PC-3 (cell line): ENCODE measurements around the gene BBS5.
"Not testable (repeated sequence)": the region's sequence is repeated elsewhere in the genome, so short reads cannot be mapped to it uniquely, and the experiment has no call there.

ENCODE experiments used
- EZH2 ChIP-seq: fragments of 300-600 bp; sonication (generic); IDR thresholded peaks from one replicate; pipeline ENCODE4 v1.6.1; 2017; ENCODE audit warnings: antibody characterized with exemption, mild to moderate bottlenecking, low read length; ENCODE audit not compliant: unreplicated experiment
- TF ChIP-seq, protein P1 (sequence below): fragments of 300-600 bp; sonication (generic); conservative IDR thresholded peaks from 2 replicates; pipeline ENCODE4 v1.5.1; 2017; ENCODE audit warnings: antibody characterized with exemption, low read depth, mild to moderate bottlenecking, low read length

DNA sequence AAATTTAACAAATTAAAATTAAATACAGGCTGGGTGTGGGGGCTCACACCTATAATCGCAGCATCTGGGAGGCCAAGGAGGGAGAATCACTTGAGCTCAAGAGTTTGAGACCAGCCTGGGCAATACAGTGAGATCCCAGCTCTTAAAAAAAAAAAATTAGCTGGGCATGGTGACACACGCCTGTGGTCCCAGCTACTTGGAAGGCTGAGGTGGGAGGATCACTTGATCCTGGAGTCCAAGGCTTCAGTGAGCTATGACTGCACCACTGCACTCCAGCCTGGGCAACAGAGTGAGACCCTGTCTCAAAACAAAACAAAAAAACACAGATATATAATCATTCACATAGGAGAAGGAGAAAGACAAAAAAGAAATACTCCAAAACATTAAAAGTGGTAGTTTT is 60.2 kb downstream of the BBS5 start:
- TF ChIP-seq, protein P1, sequence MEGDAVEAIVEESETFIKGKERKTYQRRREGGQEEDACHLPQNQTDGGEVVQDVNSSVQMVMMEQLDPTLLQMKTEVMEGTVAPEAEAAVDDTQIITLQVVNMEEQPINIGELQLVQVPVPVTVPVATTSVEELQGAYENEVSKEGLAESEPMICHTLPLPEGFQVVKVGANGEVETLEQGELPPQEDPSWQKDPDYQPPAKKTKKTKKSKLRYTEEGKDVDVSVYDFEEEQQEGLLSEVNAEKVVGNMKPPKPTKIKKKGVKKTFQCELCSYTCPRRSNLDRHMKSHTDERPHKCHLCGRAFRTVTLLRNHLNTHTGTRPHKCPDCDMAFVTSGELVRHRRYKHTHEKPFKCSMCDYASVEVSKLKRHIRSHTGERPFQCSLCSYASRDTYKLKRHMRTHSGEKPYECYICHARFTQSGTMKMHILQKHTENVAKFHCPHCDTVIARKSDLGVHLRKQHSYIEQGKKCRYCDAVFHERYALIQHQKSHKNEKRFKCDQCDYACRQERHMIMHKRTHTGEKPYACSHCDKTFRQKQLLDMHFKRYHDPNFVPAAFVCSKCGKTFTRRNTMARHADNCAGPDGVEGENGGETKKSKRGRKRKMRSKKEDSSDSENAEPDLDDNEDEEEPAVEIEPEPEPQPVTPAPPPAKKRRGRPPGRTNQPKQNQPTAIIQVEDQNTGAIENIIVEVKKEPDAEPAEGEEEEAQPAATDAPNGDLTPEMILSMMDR, result not testable (repeated sequence)
- not testable (repeated sequence) for TF ChIP-seq EZH2
